SK-N-SH (cell line): ENCODE results near the gene SAT1.

Source experiments
- GABPA ChIP-seq: IDR thresholded peaks from 2 replicates; pipeline ENCODE4 v1.4.0; 2012; ENCODE audit warnings: low read depth, mild to moderate bottlenecking
- NFIC ChIP-seq: IDR thresholded peaks from 2 replicates; pipeline ENCODE4 v1.4.0; 2012; ENCODE audit warnings: borderline replicate concordance
- POLR2AphosphoS5 ChIP-seq: IDR thresholded peaks from 2 replicates; pipeline ENCODE4 v1.6.1; 2012; ENCODE audit warnings: low read depth, low read length
- TAF1 ChIP-seq: IDR thresholded peaks from 2 replicates; pipeline ENCODE4 v1.6.1; 2012; ENCODE audit warnings: low read depth, mild to moderate bottlenecking, low read length, moderate library complexity, borderline replicate concordance
- TCF12 ChIP-seq: IDR thresholded peaks from 2 replicates; pipeline ENCODE4 v1.4.0; 2012
- TF ChIP-seq, protein P1 (sequence below): fragments of 200-600 bp; sonication (generic); IDR thresholded peaks from 2 replicates; pipeline ENCODE4 v1.6.1; 2017; ENCODE audit warnings: antibody characterized with exemption, mild to moderate bottlenecking, moderate library complexity
- TF ChIP-seq, protein P2 (sequence below): IDR thresholded peaks from 2 replicates; pipeline ENCODE4 v1.4.0; 2012; ENCODE audit warnings: low read depth

DNA sequence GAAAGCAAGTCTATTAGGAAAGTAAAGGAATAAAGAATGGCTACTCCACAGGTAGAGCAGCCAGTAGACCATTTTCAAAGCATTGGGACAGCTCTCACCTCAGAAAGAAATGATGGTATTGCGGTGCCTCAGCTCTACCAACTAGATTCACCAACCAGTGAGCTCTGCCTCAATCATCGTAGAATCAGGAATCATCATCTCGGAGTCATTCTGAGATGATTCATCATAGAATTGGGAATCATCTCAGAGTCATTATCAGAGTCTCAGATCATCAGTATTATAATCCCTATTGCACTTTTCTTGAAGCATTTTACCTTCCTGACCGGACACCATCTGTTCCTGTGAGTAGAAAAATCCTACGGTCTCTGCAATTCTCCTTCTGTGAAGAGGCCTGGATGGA is 17.5 kb upstream of the SAT1 start:
- TF ChIP-seq, protein P1, sequence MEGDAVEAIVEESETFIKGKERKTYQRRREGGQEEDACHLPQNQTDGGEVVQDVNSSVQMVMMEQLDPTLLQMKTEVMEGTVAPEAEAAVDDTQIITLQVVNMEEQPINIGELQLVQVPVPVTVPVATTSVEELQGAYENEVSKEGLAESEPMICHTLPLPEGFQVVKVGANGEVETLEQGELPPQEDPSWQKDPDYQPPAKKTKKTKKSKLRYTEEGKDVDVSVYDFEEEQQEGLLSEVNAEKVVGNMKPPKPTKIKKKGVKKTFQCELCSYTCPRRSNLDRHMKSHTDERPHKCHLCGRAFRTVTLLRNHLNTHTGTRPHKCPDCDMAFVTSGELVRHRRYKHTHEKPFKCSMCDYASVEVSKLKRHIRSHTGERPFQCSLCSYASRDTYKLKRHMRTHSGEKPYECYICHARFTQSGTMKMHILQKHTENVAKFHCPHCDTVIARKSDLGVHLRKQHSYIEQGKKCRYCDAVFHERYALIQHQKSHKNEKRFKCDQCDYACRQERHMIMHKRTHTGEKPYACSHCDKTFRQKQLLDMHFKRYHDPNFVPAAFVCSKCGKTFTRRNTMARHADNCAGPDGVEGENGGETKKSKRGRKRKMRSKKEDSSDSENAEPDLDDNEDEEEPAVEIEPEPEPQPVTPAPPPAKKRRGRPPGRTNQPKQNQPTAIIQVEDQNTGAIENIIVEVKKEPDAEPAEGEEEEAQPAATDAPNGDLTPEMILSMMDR: no peak
- TF ChIP-seq TCF12 (no peak), POLR2AphosphoS5 (no peak), NFIC (no peak), TAF1 (no peak), GABPA (no peak)
- TF ChIP-seq, protein P2, sequence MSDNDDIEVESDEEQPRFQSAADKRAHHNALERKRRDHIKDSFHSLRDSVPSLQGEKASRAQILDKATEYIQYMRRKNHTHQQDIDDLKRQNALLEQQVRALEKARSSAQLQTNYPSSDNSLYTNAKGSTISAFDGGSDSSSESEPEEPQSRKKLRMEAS: no peak
